HepG2 (cell line): ENCODE data around the gene PELI3. TPM values are rescaled to one million over a fixed set of nuclear protein-coding genes. Genes with fewer than 3 reads are reported as not detected.
A peak's percentile ranks its signal among the peaks of the same experiment; 100 is the strongest.

Source experiments
- ATAC-seq: fragments of 200-7000 bp; cut with Tn5 transposase; 3 replicates; pipeline ENCODE4 v1.9.1; 2020; ENCODE audit warnings: mild to moderate bottlenecking, moderate library complexity
- BruUV-seq: library from RNA; stranded (reverse); fragments of 400-500 nt; replicated peaks from 2 replicates; lab custom pipeline; 2021; lab: Mats Ljungman, UMichigan
- CTCF ChIA-PET: fragments of 300-600 bp; formaldehyde crosslinking; extraction: SDS; loops from one replicate; lab custom pipeline; 2021; ENCODE audit warnings: low total read pairs, inconsistent platforms, low intra/inter-chr PET ratio; lab: Yijun Ruan, JAX
- POLR2A ChIA-PET: fragments of 350-600 bp; sonication (Branson Sonifier 250); formaldehyde crosslinking; loops from one replicate; lab custom pipeline; 2020; ENCODE audit warnings: antibody characterized with exemption, inconsistent platforms; lab: Yijun Ruan, JAX
- DNase-seq: peaks from one replicate; pipeline ENCODE4 v3.0.0-alpha.2; 2015; ENCODE audit warnings: low spot score
- FAIRE-seq: peaks from 3 replicates; lab custom pipeline; 2011; peaks lifted over from hg19 to GRCh38; lab: Jason Lieb, UNC
- H2AFZ ChIP-seq: one replicate; pipeline ENCODE4 v1.6.1; 2011; ENCODE audit warnings: low read length, inconsistent platforms
- H3K27ac ChIP-seq: fragments of 300-600 bp; 3 replicates; pipeline ENCODE4 v1.8.0; 2011; ENCODE audit warnings: mixed run types, mild to moderate bottlenecking, mixed read lengths, low read length, inconsistent platforms; ENCODE audit not compliant: insufficient read depth; ENCODE audit errors: extremely low read length
- H3K27me3 ChIP-seq, 2 experiments: fragments of 200-600 bp in 1 of 2; 2 replicates in 1 of 2; 3 replicates in 1 of 2; pipeline versions ENCODE4 v1.6.0 to v1.8.0; 2011; ENCODE audit warnings: low read length in 2 of 2, mild to moderate bottlenecking in 2 of 2, moderate library complexity in 2 of 2, inconsistent platforms in 1 of 2; ENCODE audit not compliant: insufficient read depth in 2 of 2, control insufficient read depth in 1 of 2
- H3K36me3 ChIP-seq, 2 experiments: fragments of 200-600 bp in 1 of 2; replicated peaks in 1 of 2; 2 replicates in 1 of 2; 3 replicates in 1 of 2; pipeline versions ENCODE4 v1.5.1 to v1.8.0; 2011; ENCODE audit warnings: low read length in 2 of 2, inconsistent platforms in 1 of 2; ENCODE audit not compliant: insufficient read depth in 2 of 2, control insufficient read depth in 1 of 2
- H3K4me1 ChIP-seq: 2 replicates; pipeline ENCODE4 v1.5.1; 2012; ENCODE audit warnings: low read length, inconsistent platforms; ENCODE audit not compliant: insufficient read depth
- H3K4me2 ChIP-seq: 2 replicates; pipeline ENCODE4 v1.6.0; 2011; ENCODE audit warnings: low read depth, low read length, inconsistent platforms
- H3K4me3 ChIP-seq, 3 experiments: fragments of 200-600 bp in 1 of 3; sonication (generic), shearing (Covaris generic) in 1 of 3; replicated peaks in 1 of 3; 2 replicates each; pipeline ENCODE4 v1.5.1; 2011 to 2016; ENCODE audit warnings: low read length in 3 of 3, inconsistent platforms in 2 of 3, low read depth in 2 of 3, mild to moderate bottlenecking in 2 of 3, control low read depth in 1 of 3, mixed read lengths in 1 of 3; ENCODE audit not compliant: insufficient read depth in 1 of 3
- H3K79me2 ChIP-seq: one replicate; pipeline ENCODE4 v1.6.1; 2011; ENCODE audit warnings: low read length, inconsistent platforms; ENCODE audit not compliant: insufficient read depth
- H3K9ac ChIP-seq: 2 replicates; pipeline ENCODE4 v1.6.0; 2011; ENCODE audit warnings: mild to moderate bottlenecking, low read depth, low read length, inconsistent platforms; ENCODE audit not compliant: insufficient read depth
- H3K9me3 ChIP-seq: 2 replicates; pipeline ENCODE4 v1.5.1; 2012; ENCODE audit warnings: mild to moderate bottlenecking, low read length
- H4K20me1 ChIP-seq: 2 replicates; pipeline ENCODE4 v1.6.0; 2011; ENCODE audit warnings: inconsistent platforms, mild to moderate bottlenecking, low read length, moderate library complexity; ENCODE audit not compliant: insufficient read depth
- FOXP4 ChIP-seq: sonication (generic); formaldehyde crosslinking; IDR thresholded peaks from 2 replicates; pipeline ENCODE4 v1.4.0; 2020; ENCODE audit warnings: missing genetic modification reagents
- REST ChIP-seq, 2 experiments: IDR thresholded peaks; 2 replicates each; pipeline ENCODE4 v1.6.1; 2011 to 2012; ENCODE audit warnings: low read length in 2 of 2, borderline replicate concordance in 1 of 2, low read depth in 1 of 2, mild to moderate bottlenecking in 1 of 2, moderate library complexity in 1 of 2
- RFXANK ChIP-seq: IDR thresholded peaks from 2 replicates; pipeline ENCODE4 v1.6.1; 2016
- TARDBP ChIP-seq: sonication (generic); formaldehyde crosslinking; IDR thresholded peaks from 2 replicates; pipeline ENCODE4 v1.8.0; 2022; ENCODE audit warnings: mild to moderate bottlenecking, missing genetic modification reagents
- THRA ChIP-seq: sonication (generic); formaldehyde crosslinking; IDR thresholded peaks from 2 replicates; pipeline ENCODE4 v1.4.0; 2020; ENCODE audit warnings: missing genetic modification reagents, borderline replicate concordance
- TMF1 ChIP-seq: sonication (generic); formaldehyde crosslinking; IDR thresholded peaks from 2 replicates; pipeline ENCODE4 v1.8.1; 2022; ENCODE audit warnings: low read depth, missing genetic modification reagents
- ZBTB7B ChIP-seq: sonication (generic); formaldehyde crosslinking; IDR thresholded peaks from 2 replicates; pipeline ENCODE4 v1.4.0; 2020; ENCODE audit warnings: missing genetic modification reagents
- ZNF629 ChIP-seq: sonication (generic); formaldehyde crosslinking; conservative IDR thresholded peaks from 2 replicates; pipeline ENCODE4 v1.5.0; 2020; ENCODE audit warnings: missing genetic modification reagents
- ZNF709 ChIP-seq: sonication (generic); formaldehyde crosslinking; IDR thresholded peaks from 2 replicates; pipeline ENCODE4 v1.5.0; 2020; ENCODE audit warnings: mild to moderate bottlenecking, missing genetic modification reagents
- ZNF883 ChIP-seq: sonication (generic); formaldehyde crosslinking; IDR thresholded peaks from 2 replicates; pipeline ENCODE4 v1.5.1; 2020; ENCODE audit warnings: mild to moderate bottlenecking, missing genetic modification reagents; ENCODE audit errors: not compliant biosample characterization
- WGBS: methylation state at CpG from one replicate; pipeline ENCODE4 v1.1.6; 2017; ENCODE audit warnings: low lambda C conversion rate; 5-methylcytosine and 5-hydroxymethylcytosine counted together
- in situ Hi-C: cut with HindIII; loops from 2 replicates; pipeline ENCODE4 v1.10.0; 2017; ENCODE audit warnings: low pct_unique_long_range_greater_than_20kb; ENCODE audit not compliant: extremely low pct_ligation_motif_present
- intact Hi-C: fragments of 100-400 bp; cut with micrococcal nuclease; formaldehyde crosslinking; loops from one replicate; pipeline ENCODE4 v1.10.0; 2022; ENCODE audit not compliant: unreplicated experiment
- polyA plus RNA-seq, 8 experiments: library from polyadenylated mRNA; depleted of rRNA in 3 of 8; stranded (reverse) in 7 of 8; unstranded in 1 of 8; fragments of >200 nt; fragmentation: Illumina TruSeq in 4 of 8; extraction: Trizol in 4 of 8; gene quantifications; 2 replicates each; pipeline versions ENCODE4 v1.2.1 to v1.2.3, GENCODE V29; 2011 to 2016; ENCODE audit warnings: low read depth in 4 of 8, missing spikeins in 1 of 8, mixed read lengths in 1 of 8; ENCODE audit not compliant: insufficient read depth in 1 of 8
- total RNA-seq, 5 experiments: library from RNA; depleted of rRNA; stranded (reverse); fragments of >200 nt; fragmentation: Illumina TruSeq; extraction: Trizol; gene quantifications; 2 replicates each; pipeline ENCODE4 v1.2.3, GENCODE V29; 2016; ENCODE audit warnings: low read depth in 1 of 5
- TF ChIP-seq, protein P1 (sequence below): sonication (generic); formaldehyde crosslinking; IDR thresholded peaks from 2 replicates; pipeline ENCODE4 v1.9.0; 2021; ENCODE audit warnings: missing genetic modification reagents, mild to moderate bottlenecking, borderline replicate concordance

PELI3 gene
- total and polyA plus RNA-seq, 2 of the 13 experiments (the other 11 are each of a cell fraction or from before 2014, with no cell fraction given), result 2.0 to 4.0 TPM

DNA sequence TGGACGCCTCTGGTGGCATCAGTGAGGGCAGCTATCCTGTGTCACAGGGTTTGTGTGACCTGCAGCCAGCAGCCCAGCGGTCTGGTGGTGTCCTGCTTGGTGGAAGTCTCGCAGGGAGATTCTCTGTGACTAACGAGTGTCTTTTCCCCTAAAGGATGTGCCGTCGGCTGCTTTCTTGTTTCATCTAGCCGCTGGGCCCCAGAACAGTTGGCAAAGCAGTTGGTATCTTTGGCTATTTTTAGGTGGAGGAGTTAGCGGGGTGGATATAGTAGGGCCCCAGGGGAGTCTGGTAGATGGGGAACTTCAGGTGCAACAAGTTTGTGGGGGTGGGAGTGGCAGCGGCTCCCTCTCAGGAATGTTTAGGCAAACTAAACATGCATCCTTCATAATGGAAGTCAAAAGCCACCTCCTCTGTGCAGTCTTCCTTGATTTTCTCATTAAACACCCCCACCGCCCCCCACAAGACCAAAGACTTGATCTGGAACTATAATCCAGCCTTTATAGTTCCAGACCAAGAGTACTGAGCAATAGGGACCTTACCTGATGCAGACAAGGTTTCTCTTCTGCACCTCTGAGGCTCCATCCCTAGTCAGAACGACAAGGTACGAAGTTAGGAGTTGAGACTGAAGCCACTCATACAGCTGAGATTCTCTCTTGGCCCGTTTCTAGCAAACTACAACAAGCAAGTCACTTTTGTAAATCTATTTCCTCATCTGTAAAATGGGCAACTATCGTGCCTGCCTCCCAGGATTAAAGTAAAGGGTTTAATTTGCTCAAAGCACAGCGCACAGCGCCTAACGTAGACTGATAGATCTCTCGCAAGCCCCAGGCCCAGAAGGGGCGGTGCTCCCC, 1.1 kb upstream of the PELI3 start (continued):
- TF ChIP-seq FOXP4 (CRISPR knock-in tag) (no peak), TMF1 (CRISPR knock-in tag) (no peak), ZNF629 (CRISPR knock-in tag) (peak; percentile 84), ZNF883 (CRISPR knock-in tag) (no peak), ZNF709 (CRISPR knock-in tag) (no peak)

- Histone ChIP-seq H3K4me2 (peak overlapping the region; percentile 88), H2AFZ (no peak overlapping the region), H3K4me1 (peaks cover 26% of the 10 kb centered on the region), H3K9ac (peak overlapping the region; percentile 68), H3K27ac (no peak overlapping the region), H4K20me1 (no peaks in the 10 kb centered on the region; the same call in 1 of the 2 replicates), H3K27me3 (peaks cover 0 to 12% of the 10 kb centered on the region in 2 experiments; a peak in 3 of 5 replicates), H3K36me3 (no peaks in the 10 kb centered on the region; a peak in 2 of 5 replicates), H3K9me3 (no peaks in the 10 kb centered on the region), H3K4me3 (peak overlapping the region; percentile 77 to 87 (median 84)), H3K79me2 (no peaks in the 10 kb centered on the region)
- no peak for FAIRE-seq
- POLR2A ChIA-PET, result interaction anchor here (0.5 to 3.4 kb wide), 12 partner anchors 9 to 877 kb away, joined by 3 to 48 read pairs (median 4); partner anchors contain the start of genes BBS1, CCDC87, CCS and DPP3
- BruUV-seq, result no TSS peak
- no peak for DNase-seq
- in situ Hi-C loops (no loop called here), intact Hi-C loops (no loop called here)
- WGBS, result 5% methylated on average over 23 of the region's 72 CpGs
- CTCF ChIA-PET, result no interaction called here
- peak; percentile 70 for ATAC-seq
- TF ChIP-seq RFXANK (CRISPR knock-in tag) (no peak), TARDBP (CRISPR knock-in tag) (no peak), REST (IDR thresholded peaks at IDR 0.05; ENCODE audit: borderline replicate concordance in 1 of 2, low read depth in 1 of 2, low read length in 2 of 2) (no peak), ZBTB7B (no peak), THRA (CRISPR knock-in tag) (no peak)
- TF ChIP-seq, protein P1, sequence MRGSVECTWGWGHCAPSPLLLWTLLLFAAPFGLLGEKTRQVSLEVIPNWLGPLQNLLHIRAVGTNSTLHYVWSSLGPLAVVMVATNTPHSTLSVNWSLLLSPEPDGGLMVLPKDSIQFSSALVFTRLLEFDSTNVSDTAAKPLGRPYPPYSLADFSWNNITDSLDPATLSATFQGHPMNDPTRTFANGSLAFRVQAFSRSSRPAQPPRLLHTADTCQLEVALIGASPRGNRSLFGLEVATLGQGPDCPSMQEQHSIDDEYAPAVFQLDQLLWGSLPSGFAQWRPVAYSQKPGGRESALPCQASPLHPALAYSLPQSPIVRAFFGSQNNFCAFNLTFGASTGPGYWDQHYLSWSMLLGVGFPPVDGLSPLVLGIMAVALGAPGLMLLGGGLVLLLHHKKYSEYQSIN (CRISPR knock-in tag), result no peak
These were observed 442 bp downstream of the PELI3 start for GRCh38 chr11:66467034-66467659.
